ENCODE measurements around the gene ZNF81.

ZNF81 gene

DNA sequence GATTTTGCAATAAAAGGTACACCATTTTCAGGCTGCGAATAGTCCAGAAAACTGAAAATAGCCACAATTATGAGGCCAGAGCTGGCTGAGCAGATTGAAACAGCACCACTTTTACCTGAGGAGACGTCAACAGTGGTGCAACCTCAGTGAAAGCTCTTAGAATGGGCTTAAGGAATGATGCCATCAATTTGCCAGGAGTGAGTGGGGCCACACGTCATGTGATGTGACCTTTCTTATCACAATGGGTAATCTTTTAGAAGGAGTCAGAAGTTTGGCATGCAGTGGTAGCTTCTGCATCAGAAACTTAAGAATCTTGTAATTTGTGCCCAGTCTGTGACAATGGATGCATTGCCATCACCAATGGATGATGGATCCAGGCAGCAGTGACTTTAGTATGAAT is 27.6 kb downstream of the ZNF81 start:
- DNase-seq (ENCODE audit: low read depth) = no peak
- H3K4me3 ChIP-seq (ENCODE audit: control insufficient read depth, low read depth, low read length) = no peak overlapping the region
- TF ChIP-seq, protein P1, sequence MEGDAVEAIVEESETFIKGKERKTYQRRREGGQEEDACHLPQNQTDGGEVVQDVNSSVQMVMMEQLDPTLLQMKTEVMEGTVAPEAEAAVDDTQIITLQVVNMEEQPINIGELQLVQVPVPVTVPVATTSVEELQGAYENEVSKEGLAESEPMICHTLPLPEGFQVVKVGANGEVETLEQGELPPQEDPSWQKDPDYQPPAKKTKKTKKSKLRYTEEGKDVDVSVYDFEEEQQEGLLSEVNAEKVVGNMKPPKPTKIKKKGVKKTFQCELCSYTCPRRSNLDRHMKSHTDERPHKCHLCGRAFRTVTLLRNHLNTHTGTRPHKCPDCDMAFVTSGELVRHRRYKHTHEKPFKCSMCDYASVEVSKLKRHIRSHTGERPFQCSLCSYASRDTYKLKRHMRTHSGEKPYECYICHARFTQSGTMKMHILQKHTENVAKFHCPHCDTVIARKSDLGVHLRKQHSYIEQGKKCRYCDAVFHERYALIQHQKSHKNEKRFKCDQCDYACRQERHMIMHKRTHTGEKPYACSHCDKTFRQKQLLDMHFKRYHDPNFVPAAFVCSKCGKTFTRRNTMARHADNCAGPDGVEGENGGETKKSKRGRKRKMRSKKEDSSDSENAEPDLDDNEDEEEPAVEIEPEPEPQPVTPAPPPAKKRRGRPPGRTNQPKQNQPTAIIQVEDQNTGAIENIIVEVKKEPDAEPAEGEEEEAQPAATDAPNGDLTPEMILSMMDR (IDR thresholded peaks at IDR 0.05; ENCODE audit: control insufficient read depth, insufficient read depth, low read depth, low read length, missing control alignments) = no peak

DNA sequence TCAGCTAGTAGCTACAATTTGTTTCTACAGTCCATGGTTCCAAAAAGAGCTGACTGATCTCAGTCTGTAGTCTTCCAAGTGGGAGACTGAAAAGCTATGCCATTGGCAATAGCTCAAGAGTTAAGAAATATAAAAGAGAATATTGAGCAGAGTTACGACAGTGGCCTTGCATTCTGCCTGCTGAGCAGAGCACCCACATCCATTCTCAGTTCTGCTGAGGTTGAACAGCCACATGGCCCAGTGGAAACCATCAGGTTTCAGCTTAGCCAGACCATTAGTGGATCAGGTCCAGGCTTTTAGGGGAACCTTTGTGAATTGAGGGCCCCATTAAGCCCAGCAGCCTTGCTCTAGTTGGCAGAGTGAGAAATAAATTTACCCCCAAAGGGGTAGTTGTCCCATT is 28.1 kb downstream of the ZNF81 start:
- H3K4me3 ChIP-seq (ENCODE audit: control insufficient read depth, low read depth, low read length) = no peak overlapping the region
- no peak for DNase-seq (ENCODE audit: low read depth)
- TF ChIP-seq, protein P1 (IDR thresholded peaks at IDR 0.05; ENCODE audit: control insufficient read depth, insufficient read depth, low read depth, low read length, missing control alignments) = no peak

DNA sequence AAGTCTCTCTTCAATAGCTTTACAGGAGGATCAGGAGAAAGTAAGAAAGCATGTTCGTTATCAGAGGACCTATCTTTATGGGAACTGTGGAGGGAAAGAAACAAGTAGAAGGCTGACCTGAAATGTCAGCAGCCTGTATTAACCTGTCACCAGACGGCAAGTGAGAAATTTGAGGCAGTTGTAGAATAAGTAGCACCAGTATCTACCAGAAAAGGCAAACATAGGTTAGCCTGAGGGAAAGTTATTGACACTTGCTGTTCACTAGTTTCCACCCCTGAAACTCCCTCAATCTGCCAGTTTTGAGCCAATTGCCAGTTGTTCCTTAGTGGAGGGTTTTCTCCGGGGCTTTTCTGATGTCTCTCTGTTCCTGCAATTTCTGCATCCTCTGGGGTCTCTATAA is 36.4 kb downstream of the ZNF81 start:
- no peak overlapping the region for H3K4me3 ChIP-seq (ENCODE audit: control insufficient read depth, low read depth, low read length)
- TF ChIP-seq, protein P1 (IDR thresholded peaks at IDR 0.05; ENCODE audit: control insufficient read depth, insufficient read depth, low read depth, low read length, missing control alignments) = no peak
- no peak for DNase-seq (ENCODE audit: low read depth)

DNA sequence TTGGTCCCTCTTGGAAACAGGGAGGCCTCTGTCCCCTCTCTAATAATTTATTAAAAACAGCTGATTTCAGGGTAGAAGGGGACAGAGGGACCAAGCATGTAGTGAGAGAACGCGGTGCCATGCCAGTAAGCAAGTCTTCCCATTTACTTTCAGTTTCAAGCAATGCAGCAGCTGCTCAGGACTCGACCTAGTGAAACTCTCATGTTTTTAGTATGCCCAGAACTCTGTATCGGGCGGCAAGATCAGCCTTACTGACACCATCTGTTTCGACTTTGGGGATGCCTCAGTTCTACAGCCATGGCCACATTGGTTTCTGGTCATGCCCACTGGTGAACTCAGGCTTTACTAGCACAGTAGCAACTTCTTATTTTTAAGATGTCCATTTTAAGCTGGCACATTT is 40.6 kb downstream of the ZNF81 start:
- no peak for DNase-seq (ENCODE audit: low read depth)
- no peak overlapping the region for H3K4me3 ChIP-seq (ENCODE audit: control insufficient read depth, low read depth, low read length)
- TF ChIP-seq, protein P1 (IDR thresholded peaks at IDR 0.05; ENCODE audit: control insufficient read depth, insufficient read depth, low read depth, low read length, missing control alignments) = no peak

DNA sequence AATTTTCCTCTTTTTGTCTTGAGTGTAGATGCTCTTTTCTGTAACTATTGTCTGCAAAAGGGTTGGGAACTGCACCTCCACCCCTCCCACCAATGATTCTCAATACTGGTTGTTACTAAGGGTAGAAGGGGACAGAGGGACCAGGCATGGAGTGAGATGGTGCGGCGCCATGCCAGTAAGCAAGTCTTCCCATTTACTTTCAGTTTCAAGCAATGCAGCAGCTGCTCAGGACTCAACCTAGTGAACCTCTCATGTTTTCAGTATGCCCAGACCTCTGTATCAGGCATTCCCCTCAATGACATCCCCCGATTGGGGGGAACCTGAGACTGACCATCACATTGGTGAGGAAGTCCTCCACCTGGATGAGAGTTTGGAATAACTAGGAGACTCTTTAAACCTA is 41.5 kb downstream of the ZNF81 start:
- DNase-seq (ENCODE audit: low read depth) = no peak
- H3K4me3 ChIP-seq (ENCODE audit: control insufficient read depth, low read depth, low read length) = no peak overlapping the region
- TF ChIP-seq, protein P1 (IDR thresholded peaks at IDR 0.05; ENCODE audit: control insufficient read depth, insufficient read depth, low read depth, low read length, missing control alignments) = no peak

DNA sequence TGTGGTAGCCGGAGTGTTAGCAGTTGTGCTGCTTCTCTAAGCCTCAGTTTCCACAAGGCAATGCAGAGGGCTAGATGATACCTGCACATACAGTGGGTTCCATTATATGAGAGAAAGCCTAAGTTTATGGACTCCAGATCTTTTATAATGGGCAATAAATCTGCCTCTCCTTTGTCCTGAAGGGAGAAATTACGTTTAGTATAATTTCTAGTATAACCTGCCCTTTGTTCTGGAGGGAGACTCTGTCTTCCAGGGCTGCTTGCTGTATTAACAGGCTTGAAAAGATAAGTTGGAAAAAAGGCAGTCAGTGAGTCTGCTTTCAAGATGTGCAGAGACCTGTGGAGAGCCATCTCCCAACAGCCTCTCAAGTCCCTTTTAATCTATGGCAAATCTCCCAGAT is 42.8 kb downstream of the ZNF81 start:
- TF ChIP-seq, protein P1 (IDR thresholded peaks at IDR 0.05; ENCODE audit: control insufficient read depth, insufficient read depth, low read depth, low read length, missing control alignments) = no peak
- H3K4me3 ChIP-seq (ENCODE audit: control insufficient read depth, low read depth, low read length) = no peak overlapping the region
- DNase-seq (ENCODE audit: low read depth) = no peak

DNA sequence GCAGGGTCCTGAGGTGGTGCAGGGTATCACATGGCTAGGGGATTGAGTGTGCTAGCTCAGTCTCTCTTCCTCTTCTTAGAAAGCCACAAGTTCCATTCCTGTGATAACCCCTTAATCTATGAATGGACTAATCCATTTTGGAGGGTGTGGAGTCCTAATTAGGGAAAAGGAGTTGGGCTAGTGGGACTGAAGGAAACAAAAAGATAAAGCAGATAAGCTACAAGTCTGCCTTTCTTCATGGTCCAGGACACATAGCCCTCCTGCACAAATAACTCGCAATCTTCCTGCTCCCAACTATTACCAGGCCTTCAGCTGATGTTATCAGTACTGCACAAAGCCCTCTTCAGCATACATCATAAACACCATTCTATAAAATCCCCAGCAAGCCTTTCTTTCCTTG is 44.2 kb downstream of the ZNF81 start:
- H3K4me3 ChIP-seq (ENCODE audit: control insufficient read depth, low read depth, low read length) = no peak overlapping the region
- TF ChIP-seq, protein P1 (IDR thresholded peaks at IDR 0.05; ENCODE audit: control insufficient read depth, insufficient read depth, low read depth, low read length, missing control alignments) = no peak
- DNase-seq (ENCODE audit: low read depth) = no peak
